Vagina (tissue), 2 donors: ENCODE data around the gene RNF224.

Experiments
- POLR2A ChIP-seq, 2 donors: fragments of 450-650 bp; IDR thresholded peaks; one replicate each; pipeline ENCODE4 v1.6.1; 2017; ENCODE audit warnings: antibody characterized with exemption in 2 of 2, mild to moderate bottlenecking in 2 of 2, moderate library complexity in 2 of 2
- POLR2AphosphoS5 ChIP-seq, 2 donors: sonication (generic); formaldehyde crosslinking; IDR thresholded peaks; one replicate each; pipeline ENCODE4 v1.9.0; 2017; ENCODE audit warnings: antibody characterized with exemption in 2 of 2, mild to moderate bottlenecking in 2 of 2, low read depth in 1 of 2; ENCODE audit not compliant: insufficient read depth in 1 of 2
- TF ChIP-seq, protein P1 (sequence below), 3 experiments: fragments of 450-650 bp in 2 of 3; fragments of 200-600 bp in 1 of 3; sonication (generic) in 1 of 3; IDR thresholded peaks; one replicate each; pipeline ENCODE4 v1.5.1; 2017 to 2019; ENCODE audit warnings: antibody characterized with exemption in 3 of 3, mild to moderate bottlenecking in 2 of 3, moderate library complexity in 2 of 3

DNA sequence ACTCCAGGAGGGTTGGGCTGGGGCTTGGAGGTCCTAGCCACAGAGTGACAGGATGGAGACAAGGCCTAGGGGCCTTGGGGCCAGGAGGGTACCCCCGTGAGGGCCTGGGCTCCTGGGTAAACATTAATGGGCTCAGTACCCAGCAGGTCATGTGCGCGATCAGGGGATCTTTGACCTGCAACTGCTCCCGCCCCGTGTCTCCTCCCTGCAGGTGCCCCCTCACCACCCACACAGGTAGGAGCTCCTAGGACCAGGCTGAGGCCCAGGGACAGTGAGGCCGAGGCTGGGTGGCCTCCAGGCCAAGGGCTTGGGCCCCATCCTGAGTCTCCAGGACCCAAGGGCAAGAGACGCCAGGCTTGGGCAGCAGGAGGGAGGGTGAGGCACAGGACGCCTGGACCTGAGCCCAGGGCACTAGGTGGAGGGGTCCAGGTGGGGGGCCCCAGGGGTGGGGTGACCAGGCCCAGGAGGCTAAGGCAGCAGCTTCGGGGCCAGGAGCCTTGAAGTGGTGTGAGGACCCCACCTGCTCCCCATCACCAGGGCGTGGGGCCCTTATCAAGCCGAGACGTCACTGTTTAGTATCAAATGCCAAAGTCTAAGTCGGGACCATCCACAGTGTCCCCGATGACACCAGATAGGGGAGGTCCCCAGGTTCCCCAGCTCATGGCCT lies 3.5 kb downstream of the RNF224 start, which contains the start of gene SLC34A3:
- TF ChIP-seq POLR2A (IDR thresholded peaks at IDR 0.05): no peak
- TF ChIP-seq, protein P1, sequence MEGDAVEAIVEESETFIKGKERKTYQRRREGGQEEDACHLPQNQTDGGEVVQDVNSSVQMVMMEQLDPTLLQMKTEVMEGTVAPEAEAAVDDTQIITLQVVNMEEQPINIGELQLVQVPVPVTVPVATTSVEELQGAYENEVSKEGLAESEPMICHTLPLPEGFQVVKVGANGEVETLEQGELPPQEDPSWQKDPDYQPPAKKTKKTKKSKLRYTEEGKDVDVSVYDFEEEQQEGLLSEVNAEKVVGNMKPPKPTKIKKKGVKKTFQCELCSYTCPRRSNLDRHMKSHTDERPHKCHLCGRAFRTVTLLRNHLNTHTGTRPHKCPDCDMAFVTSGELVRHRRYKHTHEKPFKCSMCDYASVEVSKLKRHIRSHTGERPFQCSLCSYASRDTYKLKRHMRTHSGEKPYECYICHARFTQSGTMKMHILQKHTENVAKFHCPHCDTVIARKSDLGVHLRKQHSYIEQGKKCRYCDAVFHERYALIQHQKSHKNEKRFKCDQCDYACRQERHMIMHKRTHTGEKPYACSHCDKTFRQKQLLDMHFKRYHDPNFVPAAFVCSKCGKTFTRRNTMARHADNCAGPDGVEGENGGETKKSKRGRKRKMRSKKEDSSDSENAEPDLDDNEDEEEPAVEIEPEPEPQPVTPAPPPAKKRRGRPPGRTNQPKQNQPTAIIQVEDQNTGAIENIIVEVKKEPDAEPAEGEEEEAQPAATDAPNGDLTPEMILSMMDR (IDR thresholded peaks at IDR 0.05): no peak
- no peak for TF ChIP-seq POLR2AphosphoS5 (IDR thresholded peaks at IDR 0.05; ENCODE audit: insufficient read depth in 1 of 2, low read depth in 1 of 2)
